ENCODE results near the gene NKX1-1. TPM values are rescaled to one million over a fixed set of nuclear protein-coding genes. Genes with fewer than 3 reads are reported as not detected.

NKX1-1 gene
- total and polyA plus RNA-seq, 2 of the 8 experiments (the other 6 are each of a cell fraction or from before 2014, with no cell fraction given): not detected

GRCh38 chr4:1382776-1383727 is 23.2 kb downstream of the NKX1-1 start:
- H3K27ac ChIP-seq (ENCODE audit: low read depth, low read length): no peak overlapping the region
- H3K36me3 ChIP-seq (ENCODE audit: control insufficient read depth in 2 of 4, insufficient read depth in 4 of 4, low read length in 3 of 4): peaks cover 0 to 4% (median 3%) of the 10 kb centered on the region in 4 experiments; a peak in 3 of 8 replicates
- no peak overlapping the region for H2BK120ac ChIP-seq (replicated peaks; ENCODE audit: low read depth, low read length)
- WGBS, 2 experiments (ENCODE audit: extremely low coverage in 1 of 2, insufficient coverage in 1 of 2, insufficient read length in 1 of 2, insufficient replicate concordance in 2 of 2, low coverage in 1 of 2, low lambda C conversion rate in 2 of 2, missing lambda C conversion rate in 1 of 2): 93% methylated on average over 24 of the region's 27 CpGs; no CpG with 5 or more reads in 1 of the 2 experiments
- FAIRE-seq: no peak
- no peaks in the 10 kb centered on the region for H3K79me2 ChIP-seq (ENCODE audit: control insufficient read depth in 1 of 2, insufficient read depth in 2 of 2, low read length in 2 of 2)
- H3K9me3 ChIP-seq (ENCODE audit: insufficient read depth in 2 of 2, low read depth in 1 of 2, low read length in 1 of 2): no peaks in the 10 kb centered on the region
- H4K91ac ChIP-seq (replicated peaks; ENCODE audit: insufficient read length, low read length): no peak overlapping the region
- H4K5ac ChIP-seq (ENCODE audit: insufficient read length, low read depth, low read length): no peak overlapping the region
- CTCF ChIA-PET (ENCODE audit: partially characterized antibody): no interaction called here
- no peak overlapping the region for H3K56ac ChIP-seq (replicated peaks; ENCODE audit: insufficient read length, low read depth, low read length)
- H4K20me1 ChIP-seq (replicated peaks in 1 of 2; ENCODE audit: control insufficient read depth in 1 of 2, insufficient read depth in 2 of 2, low read length in 2 of 2): peaks cover 0 to 2% of the 10 kb centered on the region in 2 experiments
- H3K4me2 ChIP-seq (ENCODE audit: insufficient read depth in 1 of 2, low read depth in 2 of 2, low read length in 2 of 2): no peak overlapping the region
- H3K9ac ChIP-seq (replicated peaks in 1 of 4; ENCODE audit: extremely low read depth in 1 of 4, low read depth in 3 of 4, low read length in 3 of 4): no peak overlapping the region
- no peak overlapping the region for H3K23ac ChIP-seq (ENCODE audit: insufficient read length)
- H2AFZ ChIP-seq (ENCODE audit: low read length): no peak overlapping the region
- no peak overlapping the region for H4K8ac ChIP-seq (ENCODE audit: extremely low read depth, insufficient read depth, low read length)
- H3K4me1 ChIP-seq (replicated peaks in 1 of 4; ENCODE audit: control insufficient read depth in 3 of 4, insufficient read depth in 4 of 4, low read length in 3 of 4): no peaks in the 10 kb centered on the region
- H3K14ac ChIP-seq (ENCODE audit: insufficient read length): no peak overlapping the region
- H3K18ac ChIP-seq (ENCODE audit: extremely low read depth, low read length): no peak overlapping the region
- H3K23me2 ChIP-seq (ENCODE audit: low read depth, low read length): no peaks in the 10 kb centered on the region
- POLR2A ChIA-PET (ENCODE audit: partially characterized antibody): no interaction called here
- H3K79me1 ChIP-seq (ENCODE audit: low read depth, low read length): no peaks in the 10 kb centered on the region
- H2BK15ac ChIP-seq (ENCODE audit: low read length): no peak overlapping the region
- no peaks in the 10 kb centered on the region for H3K27me3 ChIP-seq (replicated peaks in 1 of 4; ENCODE audit: control insufficient read depth in 3 of 4, extremely low read depth in 1 of 4, insufficient read depth in 3 of 4, low read length in 3 of 4)
- H2AK5ac ChIP-seq (ENCODE audit: low read depth, low read length): no peak overlapping the region
- no peak overlapping the region for H2BK20ac ChIP-seq (ENCODE audit: low read length)
- H2BK12ac ChIP-seq (ENCODE audit: low read depth, low read length): no peak overlapping the region
- no peak overlapping the region for H3K4ac ChIP-seq (replicated peaks; ENCODE audit: insufficient read length, low read depth, low read length)
- no peak overlapping the region for H3K4me3 ChIP-seq (ENCODE audit: extremely low read depth in 1 of 4, insufficient read depth in 2 of 4, low read depth in 3 of 4, low read length in 4 of 4)
- H2BK5ac ChIP-seq (ENCODE audit: low read depth, low read length): no peak overlapping the region
- no peak for DNase-seq (ENCODE audit: low read depth in 1 of 2, low spot score in 2 of 2)
- TF ChIP-seq RAD21 (IDR thresholded peaks at IDR 0.05 in 1 of 2, conservative IDR thresholded peaks at IDR 0.05 in 1 of 2; ENCODE audit: low read depth in 2 of 2, low read length in 2 of 2) (no peak), SP4 (IDR thresholded peaks at IDR 0.05; ENCODE audit: low read length) (no peak), TBP (IDR thresholded peaks at IDR 0.05; ENCODE audit: low read depth, low read length) (no peak), SIX5 (IDR thresholded peaks at IDR 0.05; ENCODE audit: low read depth, low read length) (no peak), CBX5 (IDR thresholded peaks at IDR 0.05; ENCODE audit: low read depth, low read length) (no peak), CEBPB (IDR thresholded peaks at IDR 0.05; ENCODE audit: low read depth, low read length) (no peak)

Measured in H1 (cell line).